ENCODE measurements around the gene ELP1.
"Not testable (repeated sequence)": the region's sequence is repeated elsewhere in the genome, so short reads cannot be mapped to it uniquely, and the experiment has no call there.

The ELP1 gene

GRCh38 chr9:108897324-108898096, 36.4 kb downstream of the ELP1 start:
- no peak overlapping the region for H3K4me3 ChIP-seq (replicated peaks; ENCODE audit: low read depth, low read length)
- TF ChIP-seq CTCF (IDR thresholded peaks at IDR 0.05; ENCODE audit: low read depth, low read length, missing control alignments) = no peak
- no peak for DNase-seq (ENCODE audit: extremely low read depth, low read depth)

DNA sequence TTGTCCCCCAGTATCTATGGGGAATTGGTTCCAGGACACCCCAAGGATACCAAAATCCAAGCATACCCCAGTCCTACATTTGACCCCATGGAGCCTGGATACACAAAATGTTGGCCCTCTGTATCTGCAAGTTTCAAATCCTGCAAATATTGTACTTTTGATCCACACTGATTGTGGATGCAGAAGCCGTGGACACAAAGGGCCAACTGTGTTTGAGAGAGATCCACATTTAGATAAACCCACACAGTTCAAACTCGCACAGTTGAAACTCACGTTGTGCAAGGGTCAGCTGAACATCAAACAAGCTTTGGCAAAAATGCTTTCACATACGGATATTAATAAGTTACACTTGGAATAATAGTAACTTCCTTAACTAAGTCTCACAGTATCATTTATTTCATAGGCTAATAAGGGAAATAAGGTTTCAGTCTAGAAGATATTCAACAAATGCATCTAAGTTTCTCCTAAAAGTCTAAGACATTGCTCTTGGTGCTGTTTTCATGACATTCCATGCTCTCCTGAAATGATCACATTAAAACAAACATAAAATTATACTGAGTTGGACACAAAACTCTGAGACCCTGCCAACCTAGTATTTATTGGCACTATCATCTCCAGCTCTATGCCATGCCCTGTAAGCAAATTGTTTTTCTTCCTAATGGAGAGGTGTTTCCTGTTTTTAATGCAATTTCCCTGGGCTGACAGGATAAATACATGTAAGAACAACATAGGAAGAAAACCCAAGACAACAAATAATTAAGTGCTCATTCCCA, 39.5 kb downstream of the ELP1 start:
- no peak for TF ChIP-seq CTCF (IDR thresholded peaks at IDR 0.05; ENCODE audit: low read depth, low read length, missing control alignments)
- no peak for DNase-seq (ENCODE audit: extremely low read depth, low read depth)
- H3K4me3 ChIP-seq (replicated peaks; ENCODE audit: low read depth, low read length) = no peak overlapping the region

GRCh38 chr9:108889649-108890067, 44.3 kb downstream of the ELP1 start:
- no peak for DNase-seq (ENCODE audit: extremely low read depth, low read depth)
- TF ChIP-seq CTCF (IDR thresholded peaks at IDR 0.05; ENCODE audit: low read depth, low read length, missing control alignments) = no peak
- no peak overlapping the region for H3K4me3 ChIP-seq (replicated peaks; ENCODE audit: low read depth, low read length)

DNA sequence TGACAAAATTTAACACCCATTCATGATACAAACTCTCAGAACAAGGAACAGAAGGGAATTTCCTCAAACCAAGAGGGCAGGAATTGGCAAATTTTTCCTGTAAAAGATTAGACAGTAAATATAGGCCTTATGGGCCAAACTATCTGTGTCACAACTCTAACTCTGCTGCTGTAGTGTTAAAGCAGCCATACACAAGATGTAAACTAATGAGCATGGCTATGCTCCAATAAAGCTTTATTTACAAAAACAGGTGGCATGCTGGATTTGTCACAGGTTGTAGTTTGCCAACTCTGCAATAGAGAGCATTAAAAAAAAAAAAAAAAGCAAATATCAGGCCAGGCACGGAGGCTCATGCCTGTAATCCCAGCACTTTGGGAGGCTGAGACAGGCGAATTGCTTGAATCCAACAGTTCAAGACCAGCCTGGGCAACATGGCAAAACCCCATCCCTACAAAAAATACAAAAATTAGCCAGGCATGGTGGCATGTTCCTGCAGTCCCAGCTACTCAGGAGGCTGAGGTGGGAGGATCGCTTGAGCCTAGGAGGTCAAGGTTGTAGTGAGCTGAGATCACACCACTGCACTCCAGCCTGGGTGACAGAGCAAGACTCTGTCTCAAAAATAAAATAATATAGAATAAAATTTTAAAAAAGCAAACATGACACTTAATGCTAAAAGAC, 47.2 kb downstream of the ELP1 start:
- H3K4me3 ChIP-seq (replicated peaks; ENCODE audit: low read depth, low read length); DNase-seq (ENCODE audit: extremely low read depth, low read depth): not testable (repeated sequence)

DNA sequence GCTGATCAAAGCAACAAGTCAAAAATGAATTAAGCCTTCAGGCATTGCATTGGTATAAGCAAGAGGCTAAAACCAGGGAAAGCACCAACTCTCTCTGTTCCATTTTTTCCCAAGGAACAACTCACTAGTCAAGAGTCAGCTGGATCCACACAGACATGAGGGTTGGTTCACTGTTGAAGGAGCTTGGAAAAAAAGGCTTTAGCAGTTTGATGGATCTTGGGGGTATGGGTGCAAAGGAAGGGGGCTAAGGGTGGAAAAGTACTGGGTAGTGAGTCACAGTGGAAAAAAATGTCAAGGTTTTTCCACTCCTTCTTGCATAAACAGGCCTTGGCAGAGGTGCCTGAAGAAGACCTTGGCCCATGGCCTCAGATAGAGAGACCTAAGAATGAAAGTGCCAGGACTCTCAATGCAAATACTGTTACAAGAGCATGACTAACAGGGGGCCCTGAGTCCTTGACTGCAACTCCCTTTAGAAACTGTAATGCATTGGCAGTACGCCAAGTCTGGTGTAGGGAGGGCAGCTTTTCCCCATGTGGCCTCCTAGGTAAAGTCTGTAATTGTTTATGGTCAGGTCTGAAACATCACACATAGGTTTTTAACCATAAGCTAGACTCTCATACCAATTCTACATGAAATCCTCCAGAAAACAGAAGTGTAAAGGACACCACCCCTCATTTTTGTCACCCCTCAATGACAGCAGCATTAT, 48.1 kb downstream of the ELP1 start:
- peak; percentile 75 for DNase-seq (ENCODE audit: extremely low read depth, low read depth)
- no peak for TF ChIP-seq CTCF (IDR thresholded peaks at IDR 0.05; ENCODE audit: low read depth, low read length, missing control alignments)

GRCh38 chr9:108884701-108885100, 49.2 kb downstream of the ELP1 start:
- no peak for TF ChIP-seq CTCF (IDR thresholded peaks at IDR 0.05; ENCODE audit: low read depth, low read length, missing control alignments)
- no peak overlapping the region for H3K4me3 ChIP-seq (replicated peaks; ENCODE audit: low read depth, low read length)
- no peak for DNase-seq (ENCODE audit: extremely low read depth, low read depth)

More for the DNA sequence above, 48.1 kb downstream of the ELP1 start:
- H3K4me3 ChIP-seq (replicated peaks; ENCODE audit: low read depth, low read length) = no peak overlapping the region

Measured in HFF-Myc (cell line).